ENCODE measurements around the gene SLC44A3.

The SLC44A3 gene

DNA sequence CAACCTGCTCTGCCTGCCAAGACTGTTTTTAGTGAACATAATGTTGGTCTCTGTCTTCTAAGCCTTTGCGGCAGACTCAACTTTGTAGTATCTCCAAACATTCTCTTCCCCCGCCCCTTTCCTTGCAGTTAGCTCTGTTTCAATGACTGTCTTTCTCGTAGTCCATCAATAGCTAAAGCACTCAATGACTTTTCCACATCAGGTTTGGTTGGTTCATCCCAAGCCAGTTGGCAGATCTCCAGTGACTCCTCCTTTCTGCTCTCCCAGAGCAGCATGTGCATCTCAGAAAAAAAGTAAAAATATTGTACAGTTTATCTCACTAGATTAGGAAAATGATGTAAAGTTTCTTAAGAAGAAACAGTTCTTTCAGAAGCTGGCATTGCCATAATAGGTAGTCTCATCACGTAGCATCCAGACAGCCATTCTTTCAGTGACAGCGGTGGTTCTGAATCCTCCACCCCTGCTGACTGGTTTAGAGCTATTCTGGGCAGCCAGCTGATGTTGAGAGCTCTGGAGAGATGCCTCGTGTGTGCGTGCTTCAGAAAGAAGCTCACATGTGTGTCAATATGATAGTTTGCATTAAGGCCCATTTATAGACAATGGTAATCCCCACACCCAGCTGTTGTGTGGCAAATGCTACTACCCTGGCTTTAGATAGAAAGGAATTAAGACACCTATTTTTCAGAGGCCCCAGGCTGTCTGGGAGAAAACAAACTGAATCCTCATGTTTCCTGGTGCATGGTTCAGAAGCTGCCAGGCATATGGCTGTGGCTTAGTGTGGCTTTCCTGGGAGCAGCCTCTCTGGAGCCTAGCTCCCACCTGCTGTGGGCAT, 53.6 kb downstream of the SLC44A3 start:
- no peak for DNase-seq (ENCODE audit: low read depth)

DNA sequence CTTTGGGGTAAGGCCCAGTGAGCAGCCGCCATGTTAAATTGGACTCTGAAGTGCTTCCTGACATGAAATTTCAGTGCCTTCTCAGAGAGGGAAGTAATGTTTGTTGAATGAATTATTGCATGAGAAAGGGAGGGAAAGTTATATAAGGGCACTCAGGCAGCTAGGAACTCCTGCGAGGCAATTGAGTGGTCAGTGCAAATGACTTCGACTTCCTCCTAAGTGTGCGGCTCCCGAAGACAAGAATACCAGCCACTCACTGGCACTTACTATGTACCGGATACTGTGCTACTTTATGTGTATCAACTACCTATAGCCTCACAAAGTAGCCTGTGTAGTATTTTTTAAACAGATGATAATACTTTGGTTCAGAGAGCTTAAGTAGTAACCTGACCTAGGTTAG, 54.3 kb downstream of the SLC44A3 start:
- DNase-seq (ENCODE audit: low read depth): no peak

DNA sequence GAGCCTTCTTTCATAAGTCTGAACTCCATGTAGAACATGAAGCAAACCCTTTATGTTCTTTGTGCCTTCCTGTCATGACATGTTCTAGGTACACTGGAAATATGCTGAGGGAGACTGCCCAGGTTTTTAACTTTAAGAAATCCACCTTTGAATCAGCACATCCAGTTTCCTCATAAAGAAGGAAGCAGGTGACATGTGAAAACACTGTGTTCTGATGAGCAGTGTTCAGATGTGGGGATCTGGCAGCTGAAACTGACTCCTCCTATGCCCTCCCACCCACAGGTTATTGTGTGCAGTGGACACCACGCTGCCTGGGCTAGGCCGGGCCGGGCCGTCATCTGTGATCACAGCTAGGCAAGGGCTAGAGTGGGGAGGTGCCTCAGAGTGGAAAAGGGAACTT, 55.6 kb downstream of the SLC44A3 start:
- no peak for DNase-seq (ENCODE audit: low read depth)

DNA sequence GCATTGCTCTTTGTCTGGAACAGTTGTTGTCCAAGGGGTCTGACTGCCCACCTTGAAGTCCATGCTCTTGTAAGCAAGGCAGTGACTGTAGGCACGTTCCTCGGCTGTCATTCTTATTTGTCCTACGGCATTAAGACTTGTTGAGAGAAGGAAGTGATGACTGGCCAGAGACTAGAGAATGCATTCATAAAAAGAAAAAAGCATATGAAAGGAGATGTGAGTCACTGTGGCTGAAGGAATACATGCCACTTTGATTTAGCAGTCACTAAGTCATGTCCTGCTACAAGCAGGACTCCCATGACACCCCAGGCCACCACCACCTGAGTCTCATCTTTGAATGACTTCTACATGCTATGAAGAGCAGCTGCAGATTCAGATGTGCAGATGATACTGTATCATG, 56.2 kb downstream of the SLC44A3 start:
- DNase-seq (ENCODE audit: low read depth): no peak

- DNase-seq (ENCODE audit: low read depth): no peak
Observed at GRCh38 chr1:94878329-94878728, 58.2 kb downstream of the SLC44A3 start.

GRCh38 chr1:94883691-94884090, 63.5 kb downstream of the SLC44A3 start:
- DNase-seq (ENCODE audit: low read depth): no peak

- no peak for DNase-seq (ENCODE audit: low read depth)
Observed at GRCh38 chr1:94884106-94884505, 63.9 kb downstream of the SLC44A3 start.

DNA sequence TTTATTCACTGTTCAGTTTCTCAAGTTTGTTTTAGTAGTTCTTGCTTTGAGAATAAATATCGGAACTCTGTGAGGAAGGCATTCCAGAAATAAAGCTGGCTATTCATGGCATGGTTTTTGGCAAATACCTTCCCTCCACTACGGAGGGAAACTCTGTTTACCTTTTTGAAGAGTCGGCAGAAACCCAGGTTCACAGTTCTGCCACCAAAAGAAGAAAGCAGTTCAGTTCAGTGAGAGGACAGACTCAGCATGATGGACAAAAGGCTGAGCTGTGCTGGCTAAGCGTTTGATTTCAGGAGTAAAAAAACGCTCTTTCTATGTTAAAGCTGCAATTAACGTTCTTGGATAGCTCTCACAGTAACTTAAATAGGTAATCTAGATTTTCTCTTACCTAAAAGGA, 64.3 kb downstream of the SLC44A3 start:
- DNase-seq (ENCODE audit: low read depth): no peak

- DNase-seq (ENCODE audit: low read depth): no peak
Observed at GRCh38 chr1:94886361-94886760, 66.2 kb downstream of the SLC44A3 start.

GRCh38 chr1:94887106-94887505, 66.9 kb downstream of the SLC44A3 start:
- no peak for DNase-seq (ENCODE audit: low read depth)

DNA sequence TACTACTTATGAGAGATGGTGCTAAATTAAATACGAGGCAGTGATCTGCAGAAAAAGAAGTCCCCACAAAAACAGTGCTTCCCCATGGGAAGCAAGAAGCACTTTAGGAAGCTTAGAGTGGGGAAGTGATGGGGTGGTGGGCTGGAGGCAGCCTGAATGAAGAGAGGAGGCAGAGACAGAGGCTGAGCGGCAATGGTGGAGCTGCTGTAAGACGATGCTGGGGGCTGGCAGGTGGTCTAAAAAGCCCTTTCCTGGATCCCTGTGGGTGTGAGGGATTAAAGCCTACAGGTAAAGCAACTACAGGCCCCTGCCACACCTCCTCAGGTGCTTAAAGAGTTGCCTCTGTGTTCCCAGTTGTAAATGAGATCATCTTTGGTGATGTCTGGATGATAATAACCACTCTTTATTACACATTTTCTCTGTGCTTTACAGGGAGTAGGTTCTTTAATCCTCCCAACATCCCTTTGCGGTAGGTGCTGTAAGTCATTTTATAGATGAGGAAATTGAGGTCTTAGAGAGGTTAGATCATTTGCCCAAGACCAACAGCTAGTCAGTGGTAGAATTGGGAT, 67.5 kb downstream of the SLC44A3 start:
- DNase-seq (ENCODE audit: low read depth): no peak

GRCh38 chr1:94888201-94888600, 68.0 kb downstream of the SLC44A3 start:
- no peak for DNase-seq (ENCODE audit: low read depth)

- no peak for DNase-seq (ENCODE audit: low read depth)
Observed at GRCh38 chr1:94892604-94893254, 72.6 kb downstream of the SLC44A3 start.

GRCh38 chr1:94894630-94895029, 74.5 kb downstream of the SLC44A3 start:
- no peak for DNase-seq (ENCODE audit: low read depth)

DNA sequence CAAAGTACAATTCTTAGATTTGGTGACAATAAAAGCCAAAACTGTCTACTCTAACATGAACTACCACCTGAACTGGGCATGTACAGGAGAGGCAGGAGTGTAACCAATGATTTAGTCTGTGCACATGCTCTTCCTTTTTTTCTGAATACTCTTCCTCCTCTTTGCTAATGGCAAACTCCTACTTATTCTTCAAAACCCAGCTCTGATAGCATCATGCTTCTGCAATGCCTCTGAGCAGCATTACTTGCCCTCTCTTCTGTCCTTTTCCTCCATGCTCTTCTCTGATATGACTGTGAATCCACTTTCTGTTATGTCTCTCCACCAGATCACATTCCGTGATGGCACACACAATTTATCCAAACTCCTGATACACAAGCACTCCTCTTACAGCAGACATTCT, 75.4 kb downstream of the SLC44A3 start:
- DNase-seq (ENCODE audit: low read depth): no peak

GRCh38 chr1:94898491-94899385, 78.6 kb downstream of the SLC44A3 start:
- no peak for DNase-seq (ENCODE audit: low read depth)

DNA sequence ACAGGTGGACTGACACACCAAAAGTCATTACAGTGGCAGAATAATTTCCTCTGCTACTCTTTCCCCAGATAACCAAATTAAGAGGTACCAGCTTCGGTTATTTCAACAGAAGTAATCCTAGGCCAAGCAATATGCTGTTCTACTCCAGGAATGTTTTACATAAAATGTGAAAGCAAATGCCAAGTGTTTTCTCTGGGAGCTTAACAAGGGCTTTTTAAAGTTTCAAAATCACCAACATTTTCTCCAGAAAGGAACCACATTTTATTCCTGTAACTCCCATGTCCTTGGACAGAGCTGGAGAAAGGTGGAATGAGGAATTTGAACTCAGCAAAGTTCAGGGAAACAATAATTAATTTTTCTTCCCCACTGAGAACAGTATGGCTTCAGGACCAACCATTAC, 79.6 kb downstream of the SLC44A3 start:
- DNase-seq (ENCODE audit: low read depth): no peak

DNA sequence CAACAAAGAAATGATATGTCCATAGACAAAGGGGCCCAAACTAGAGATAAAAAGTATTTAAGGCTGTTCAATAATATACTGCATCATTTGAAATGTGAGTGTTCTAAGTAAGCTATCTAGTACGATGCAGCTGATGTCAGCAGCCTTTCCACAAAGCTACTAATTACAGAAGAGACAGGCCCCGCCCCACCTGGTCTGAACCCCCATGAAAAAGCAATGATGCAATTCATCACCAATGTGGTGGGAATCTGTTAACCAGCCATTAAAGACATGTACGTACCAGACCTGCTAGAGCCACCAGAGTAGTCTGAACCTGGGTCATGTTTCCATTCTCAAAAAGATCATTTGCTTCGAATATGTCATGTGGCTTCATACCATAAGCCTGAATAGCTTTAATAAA, 81.7 kb downstream of the SLC44A3 start:
- no peak for DNase-seq (ENCODE audit: low read depth)

DNA sequence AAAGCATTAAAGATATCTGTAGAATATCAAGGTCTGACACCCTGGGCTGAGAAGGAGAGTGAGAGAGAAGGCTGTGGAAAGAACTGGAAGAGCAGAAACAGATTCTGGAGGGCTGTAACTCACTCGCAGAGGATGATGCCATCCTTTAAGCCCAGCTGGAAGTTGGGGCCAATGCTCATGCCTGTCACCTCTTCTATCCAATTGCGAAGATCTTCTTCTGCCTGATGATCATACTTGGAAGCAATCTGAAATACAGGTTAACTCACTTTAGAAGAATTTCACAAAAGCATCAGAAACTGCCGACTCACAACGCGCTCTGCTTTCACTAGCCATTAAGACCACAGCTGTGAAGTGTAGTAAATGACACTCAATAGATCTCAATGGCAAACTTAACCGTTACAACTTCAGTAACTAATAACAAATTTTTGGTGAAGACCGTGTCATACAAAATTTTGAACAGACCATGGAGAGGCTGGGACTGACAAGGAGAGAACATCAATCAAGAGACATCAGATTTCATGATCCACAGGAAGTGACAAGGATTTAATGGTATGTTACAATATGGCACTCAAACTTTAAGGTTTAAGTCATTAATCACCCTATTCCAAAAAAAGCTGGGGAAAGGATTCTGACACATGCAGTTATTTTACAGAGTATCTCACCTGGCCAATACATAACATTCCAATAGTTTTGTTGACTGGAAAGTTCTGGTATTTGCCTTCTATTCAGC, 83.3 kb downstream of the SLC44A3 start:
- no peak for DNase-seq (ENCODE audit: low read depth)

- no peak for DNase-seq (ENCODE audit: low read depth)
Observed at GRCh38 chr1:94905207-94905606, 85.0 kb downstream of the SLC44A3 start.

- DNase-seq (ENCODE audit: low read depth): no peak
Observed at GRCh38 chr1:94906382-94906781, 86.2 kb downstream of the SLC44A3 start.

GRCh38 chr1:94907136-94907535, 87.0 kb downstream of the SLC44A3 start:
- DNase-seq (ENCODE audit: low read depth): no peak
